Body of pancreas (tissue), 4 donors: Measurements from ENCODE around the gene FAM177B.

ENCODE experiments used
- POLR2A ChIP-seq, 3 donors: fragments of 450-650 bp; IDR thresholded peaks; one replicate each; pipeline ENCODE4 v1.6.1; 2016; ENCODE audit warnings: antibody characterized with exemption in 3 of 3, mild to moderate bottlenecking in 2 of 3
- TF ChIP-seq, protein P1 (sequence below), 7 experiments: fragments of 450-650 bp in 4 of 7; fragments of 200-600 bp in 3 of 7; sonication (generic) in 3 of 7; IDR thresholded peaks; one replicate each; pipeline ENCODE4 v1.5.1; 2016 to 2019; ENCODE audit warnings: antibody characterized with exemption in 7 of 7

DNA sequence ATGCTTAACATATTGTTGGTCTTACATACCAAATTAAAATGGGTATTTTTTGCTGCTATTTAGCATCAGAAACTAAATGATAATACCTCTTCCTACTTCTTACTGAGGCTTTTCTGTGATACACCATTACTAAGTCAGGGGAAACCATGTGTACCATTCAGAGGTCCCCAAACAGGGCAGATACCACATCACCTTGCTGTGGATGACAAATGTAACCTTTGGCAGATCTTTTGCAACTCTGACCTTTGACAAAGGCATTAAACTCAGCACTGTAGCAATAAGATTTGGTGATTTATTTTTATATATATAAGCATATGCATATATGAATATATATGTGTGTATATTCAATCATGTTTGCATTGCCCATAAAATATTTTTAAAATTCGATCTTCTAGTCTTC lies 2.9 kb downstream of the FAM177B start:
- TF ChIP-seq, protein P1, sequence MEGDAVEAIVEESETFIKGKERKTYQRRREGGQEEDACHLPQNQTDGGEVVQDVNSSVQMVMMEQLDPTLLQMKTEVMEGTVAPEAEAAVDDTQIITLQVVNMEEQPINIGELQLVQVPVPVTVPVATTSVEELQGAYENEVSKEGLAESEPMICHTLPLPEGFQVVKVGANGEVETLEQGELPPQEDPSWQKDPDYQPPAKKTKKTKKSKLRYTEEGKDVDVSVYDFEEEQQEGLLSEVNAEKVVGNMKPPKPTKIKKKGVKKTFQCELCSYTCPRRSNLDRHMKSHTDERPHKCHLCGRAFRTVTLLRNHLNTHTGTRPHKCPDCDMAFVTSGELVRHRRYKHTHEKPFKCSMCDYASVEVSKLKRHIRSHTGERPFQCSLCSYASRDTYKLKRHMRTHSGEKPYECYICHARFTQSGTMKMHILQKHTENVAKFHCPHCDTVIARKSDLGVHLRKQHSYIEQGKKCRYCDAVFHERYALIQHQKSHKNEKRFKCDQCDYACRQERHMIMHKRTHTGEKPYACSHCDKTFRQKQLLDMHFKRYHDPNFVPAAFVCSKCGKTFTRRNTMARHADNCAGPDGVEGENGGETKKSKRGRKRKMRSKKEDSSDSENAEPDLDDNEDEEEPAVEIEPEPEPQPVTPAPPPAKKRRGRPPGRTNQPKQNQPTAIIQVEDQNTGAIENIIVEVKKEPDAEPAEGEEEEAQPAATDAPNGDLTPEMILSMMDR (IDR thresholded peaks at IDR 0.05), result no peak
- TF ChIP-seq POLR2A (IDR thresholded peaks at IDR 0.05), result no peak
